ENCODE measurements around the gene TRAIP. TPM values are rescaled to one million over a fixed set of nuclear protein-coding genes. Genes with fewer than 3 reads are reported as not detected.
A peak's percentile ranks its signal among the peaks of the same experiment; 100 is the strongest.

Gene TRAIP
- total RNA-seq, 1 donor from 2014 or later, result 18.9 TPM

DNA sequence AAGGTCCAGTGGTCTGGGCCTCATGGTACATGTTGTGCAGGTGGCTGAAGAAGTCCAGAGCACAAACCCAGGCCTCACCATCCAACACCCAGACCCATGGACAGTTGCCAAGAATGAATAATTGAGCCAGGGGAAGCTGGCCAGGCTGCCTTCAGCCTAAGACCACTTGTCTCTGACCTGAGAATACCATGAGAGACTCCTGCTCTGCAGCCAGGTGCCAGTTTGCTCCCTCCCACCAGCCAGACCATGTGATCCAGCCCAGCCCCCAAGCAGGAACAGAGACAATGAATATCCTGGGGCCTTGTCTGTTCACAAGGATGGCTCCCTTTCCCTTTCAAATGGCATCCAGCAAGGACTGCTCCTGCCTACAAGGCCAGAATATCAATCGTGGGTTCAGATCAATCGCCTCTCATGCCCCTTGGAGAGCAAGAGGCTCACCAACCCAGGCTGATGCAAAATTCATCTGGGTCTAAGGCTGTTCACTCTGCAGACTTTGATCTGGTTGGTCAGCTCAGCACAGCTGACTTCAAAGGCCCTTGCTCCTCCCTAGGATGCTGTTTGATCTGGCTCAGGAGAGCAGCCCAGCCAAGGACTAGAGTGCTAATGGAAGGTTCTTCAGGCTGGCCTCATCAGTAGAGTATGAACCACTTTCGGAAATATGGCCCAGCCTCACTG lies 13.4 kb downstream of the TRAIP start:
- H3K4me3 ChIP-seq (ENCODE audit: low read depth, low read length), result no peak overlapping the region
- no peak for DNase-seq (ENCODE audit: low read depth)
- TF ChIP-seq CTCF (conservative IDR thresholded peaks at IDR 0.05; ENCODE audit: low read depth, low read length), result no peak

- DNase-seq (ENCODE audit: low read depth), result no peak
- no peak for TF ChIP-seq CTCF (conservative IDR thresholded peaks at IDR 0.05; ENCODE audit: low read depth, low read length)
Measured at GRCh38 chr3:49841806-49842205, 14.6 kb downstream of the TRAIP start.

GRCh38 chr3:49841126-49841696 lies 15.2 kb downstream of the TRAIP start:
- TF ChIP-seq CTCF (conservative IDR thresholded peaks at IDR 0.05; ENCODE audit: low read depth, low read length), result peak; percentile 62
- DNase-seq (ENCODE audit: low read depth), result no peak
- no peak overlapping the region for H3K4me3 ChIP-seq (ENCODE audit: low read depth, low read length)

More at GRCh38 chr3:49841806-49842205, 14.6 kb downstream of the TRAIP start:
- no peak overlapping the region for H3K4me3 ChIP-seq (ENCODE audit: low read depth, low read length)

DNA sequence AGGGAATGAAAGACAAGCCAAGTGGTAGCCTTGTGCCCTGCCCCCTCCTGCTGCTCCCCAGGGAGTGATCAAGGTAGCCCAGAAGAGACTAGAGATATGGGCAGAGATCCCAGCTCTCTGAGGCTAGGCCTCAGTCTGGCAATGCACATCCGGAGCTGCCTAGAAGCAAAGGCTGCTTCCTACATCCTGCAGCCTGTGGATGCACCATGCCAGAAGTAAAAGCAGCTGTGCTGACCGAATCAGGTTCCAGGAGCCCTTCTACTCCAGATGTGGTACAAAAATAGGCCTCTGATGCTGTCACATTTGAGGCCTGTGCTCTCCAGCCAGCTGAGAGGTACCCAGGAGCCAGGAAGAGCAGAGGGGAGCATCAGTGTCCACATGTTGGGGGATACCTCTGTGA lies 16.0 kb downstream of the TRAIP start:
- H3K4me3 ChIP-seq (ENCODE audit: low read depth, low read length), result no peak overlapping the region
- no peak for TF ChIP-seq CTCF (conservative IDR thresholded peaks at IDR 0.05; ENCODE audit: low read depth, low read length)
- DNase-seq (ENCODE audit: low read depth), result no peak

- peak; percentile 92 for TF ChIP-seq CTCF (conservative IDR thresholded peaks at IDR 0.05; ENCODE audit: low read depth, low read length)
- no peak for DNase-seq (ENCODE audit: low read depth)
- no peak overlapping the region for H3K4me3 ChIP-seq (ENCODE audit: low read depth, low read length)
Measured at GRCh38 chr3:49839193-49839809, 17.1 kb downstream of the TRAIP start.

- TF ChIP-seq CTCF (conservative IDR thresholded peaks at IDR 0.05; ENCODE audit: low read depth, low read length), result no peak
- no peak overlapping the region for H3K4me3 ChIP-seq (ENCODE audit: low read depth, low read length)
- no peak for DNase-seq (ENCODE audit: low read depth)
Measured at GRCh38 chr3:49831341-49831740, 25.0 kb downstream of the TRAIP start.

Data from epithelial cell of proximal tubule (primary cell).